Stomach (tissue), 4 donors: Measurements from ENCODE around the gene TBC1D5.

Experiments
- EP300 ChIP-seq: sonication (generic); formaldehyde crosslinking; IDR thresholded peaks from one replicate; pipeline ENCODE4 v1.6.1; 2017; ENCODE audit warnings: antibody characterized with exemption
- POLR2A ChIP-seq, 4 donors: fragments of 450-650 bp; IDR thresholded peaks; one replicate each; pipeline ENCODE4 v1.6.1; 2016; ENCODE audit warnings: antibody characterized with exemption in 4 of 4, control low read depth in 2 of 4, mild to moderate bottlenecking in 1 of 4, moderate library complexity in 1 of 4
- POLR2AphosphoS5 ChIP-seq, 3 donors: sonication (generic); formaldehyde crosslinking; IDR thresholded peaks; one replicate each; pipeline ENCODE4 v1.6.1; 2016; ENCODE audit warnings: antibody characterized with exemption in 3 of 3
- TF ChIP-seq, protein P1 (sequence below), 7 experiments: fragments of 450-650 bp in 4 of 7; fragments of 200-600 bp in 3 of 7; sonication (generic) in 3 of 7; IDR thresholded peaks; one replicate each; pipeline ENCODE4 v1.5.1; 2016 to 2019; ENCODE audit warnings: antibody characterized with exemption in 7 of 7, control low read depth in 2 of 7, mild to moderate bottlenecking in 1 of 7

GRCh38 chr3:17349093-17349492 is 393.3 kb downstream of the TBC1D5 start:
- TF ChIP-seq POLR2AphosphoS5 (IDR thresholded peaks at IDR 0.05) (no peak), POLR2A (IDR thresholded peaks at IDR 0.05) (no peak), EP300 (no peak)
- TF ChIP-seq, protein P1, sequence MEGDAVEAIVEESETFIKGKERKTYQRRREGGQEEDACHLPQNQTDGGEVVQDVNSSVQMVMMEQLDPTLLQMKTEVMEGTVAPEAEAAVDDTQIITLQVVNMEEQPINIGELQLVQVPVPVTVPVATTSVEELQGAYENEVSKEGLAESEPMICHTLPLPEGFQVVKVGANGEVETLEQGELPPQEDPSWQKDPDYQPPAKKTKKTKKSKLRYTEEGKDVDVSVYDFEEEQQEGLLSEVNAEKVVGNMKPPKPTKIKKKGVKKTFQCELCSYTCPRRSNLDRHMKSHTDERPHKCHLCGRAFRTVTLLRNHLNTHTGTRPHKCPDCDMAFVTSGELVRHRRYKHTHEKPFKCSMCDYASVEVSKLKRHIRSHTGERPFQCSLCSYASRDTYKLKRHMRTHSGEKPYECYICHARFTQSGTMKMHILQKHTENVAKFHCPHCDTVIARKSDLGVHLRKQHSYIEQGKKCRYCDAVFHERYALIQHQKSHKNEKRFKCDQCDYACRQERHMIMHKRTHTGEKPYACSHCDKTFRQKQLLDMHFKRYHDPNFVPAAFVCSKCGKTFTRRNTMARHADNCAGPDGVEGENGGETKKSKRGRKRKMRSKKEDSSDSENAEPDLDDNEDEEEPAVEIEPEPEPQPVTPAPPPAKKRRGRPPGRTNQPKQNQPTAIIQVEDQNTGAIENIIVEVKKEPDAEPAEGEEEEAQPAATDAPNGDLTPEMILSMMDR (IDR thresholded peaks at IDR 0.05) = no peak
